Suprapubic skin (tissue), 4 donors: ENCODE measurements around the gene GTF2H2.
"Not testable (repeated sequence)": the region's sequence is repeated elsewhere in the genome, so short reads cannot be mapped to it uniquely, and the experiment has no call there.

Source experiments
- POLR2A ChIP-seq, 2 donors: fragments of 450-650 bp; IDR thresholded peaks; one replicate each; pipeline ENCODE4 v1.6.1; 2017; ENCODE audit warnings: antibody characterized with exemption in 2 of 2, mild to moderate bottlenecking in 2 of 2, moderate library complexity in 2 of 2
- POLR2AphosphoS5 ChIP-seq, 3 donors: sonication (generic); formaldehyde crosslinking; IDR thresholded peaks; one replicate each; pipeline ENCODE4 v1.6.1; 2017; ENCODE audit warnings: antibody characterized with exemption in 3 of 3
- TF ChIP-seq, protein P1 (sequence below), 2 donors: fragments of 200-600 bp in 1 of 2; fragments of 450-650 bp in 1 of 2; sonication (generic) in 1 of 2; IDR thresholded peaks; one replicate each; pipeline ENCODE4 v1.5.1; 2016 to 2019; ENCODE audit warnings: antibody characterized with exemption in 2 of 2, mild to moderate bottlenecking in 1 of 2, moderate library complexity in 1 of 2

GRCh38 chr5:71109730-71110275, 42.3 kb upstream of the GTF2H2 start:
- not testable (repeated sequence) for TF ChIP-seq POLR2A, POLR2AphosphoS5 (IDR thresholded peaks at IDR 0.05)
- TF ChIP-seq, protein P1, sequence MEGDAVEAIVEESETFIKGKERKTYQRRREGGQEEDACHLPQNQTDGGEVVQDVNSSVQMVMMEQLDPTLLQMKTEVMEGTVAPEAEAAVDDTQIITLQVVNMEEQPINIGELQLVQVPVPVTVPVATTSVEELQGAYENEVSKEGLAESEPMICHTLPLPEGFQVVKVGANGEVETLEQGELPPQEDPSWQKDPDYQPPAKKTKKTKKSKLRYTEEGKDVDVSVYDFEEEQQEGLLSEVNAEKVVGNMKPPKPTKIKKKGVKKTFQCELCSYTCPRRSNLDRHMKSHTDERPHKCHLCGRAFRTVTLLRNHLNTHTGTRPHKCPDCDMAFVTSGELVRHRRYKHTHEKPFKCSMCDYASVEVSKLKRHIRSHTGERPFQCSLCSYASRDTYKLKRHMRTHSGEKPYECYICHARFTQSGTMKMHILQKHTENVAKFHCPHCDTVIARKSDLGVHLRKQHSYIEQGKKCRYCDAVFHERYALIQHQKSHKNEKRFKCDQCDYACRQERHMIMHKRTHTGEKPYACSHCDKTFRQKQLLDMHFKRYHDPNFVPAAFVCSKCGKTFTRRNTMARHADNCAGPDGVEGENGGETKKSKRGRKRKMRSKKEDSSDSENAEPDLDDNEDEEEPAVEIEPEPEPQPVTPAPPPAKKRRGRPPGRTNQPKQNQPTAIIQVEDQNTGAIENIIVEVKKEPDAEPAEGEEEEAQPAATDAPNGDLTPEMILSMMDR (IDR thresholded peaks at IDR 0.05), result not testable (repeated sequence)
